ENCODE measurements around the gene MPL.
"Not testable (repeated sequence)": the region's sequence is repeated elsewhere in the genome, so short reads cannot be mapped to it uniquely, and the experiment has no call there.

MPL gene

DNA sequence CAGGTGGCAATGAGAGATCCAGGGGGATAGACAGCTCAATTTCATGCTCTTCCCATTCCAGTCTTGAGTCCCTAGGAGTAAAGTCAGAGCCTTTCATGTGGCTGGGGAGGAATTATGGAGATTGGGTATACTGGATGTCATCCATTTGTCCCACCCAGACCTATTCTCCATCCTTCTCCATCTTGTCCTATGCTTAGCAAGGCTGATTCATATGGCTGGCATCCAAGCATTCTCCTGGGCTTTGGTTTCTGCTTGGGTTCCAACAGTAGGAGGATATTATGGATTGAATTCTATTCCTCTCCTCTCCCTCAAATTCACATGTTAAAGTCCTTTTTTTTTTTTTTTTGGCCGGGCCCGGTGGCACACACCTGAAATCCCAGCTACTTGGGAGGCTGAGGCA, 17.3 kb downstream of the MPL start:
- no peak for DNase-seq (ENCODE audit: low read depth)

DNA sequence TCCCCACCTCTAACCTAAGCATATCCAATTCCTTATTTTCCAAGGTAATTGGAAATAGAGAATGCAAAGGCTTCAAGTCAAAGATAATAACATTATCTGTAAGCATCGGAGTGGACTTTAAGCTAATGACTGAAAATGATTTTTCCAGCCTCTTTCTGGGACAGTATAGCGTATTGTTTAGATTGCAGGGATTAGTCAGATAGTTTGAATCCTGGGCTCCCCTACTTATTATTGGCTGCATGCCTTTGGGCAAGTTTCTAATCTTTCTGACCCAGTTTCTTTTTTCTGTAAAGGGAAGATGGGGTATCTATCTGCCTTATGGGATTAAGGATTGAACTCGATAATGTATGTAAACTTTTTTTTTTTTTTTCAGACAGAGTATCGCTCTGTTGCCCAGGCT, 19.6 kb downstream of the MPL start:
- no peak for DNase-seq (ENCODE audit: low read depth)

DNA sequence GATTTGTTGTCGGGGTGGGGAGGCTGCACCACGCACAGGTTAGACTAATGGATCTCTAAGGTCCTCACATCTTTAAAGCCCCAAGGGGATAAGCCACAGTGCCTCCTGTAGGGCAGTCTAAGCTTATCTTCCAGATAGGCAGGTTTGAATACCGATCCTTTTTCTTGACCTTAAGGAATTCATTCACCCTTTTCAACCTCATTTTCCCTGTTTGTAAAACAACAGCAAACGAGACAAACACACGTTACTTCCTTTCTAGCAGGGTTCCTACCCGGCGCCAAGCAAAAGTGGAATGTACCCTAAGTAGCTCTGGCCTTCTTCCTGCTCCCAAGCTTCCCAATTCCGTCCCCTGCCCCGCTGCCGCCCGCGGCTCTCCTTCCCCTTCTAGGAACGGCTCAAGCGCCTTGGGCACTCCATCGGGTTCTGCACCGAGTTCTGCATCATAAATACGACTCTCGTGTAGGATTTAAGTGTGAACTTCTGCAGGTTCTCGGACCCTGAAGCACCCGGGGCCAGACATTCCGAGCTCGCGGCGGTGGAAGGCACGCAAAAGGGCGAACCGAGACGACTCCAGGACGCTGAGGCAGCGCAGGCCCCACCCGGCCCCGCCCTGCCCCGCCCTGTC, 20.6 kb downstream of the MPL start:
- DNase-seq (ENCODE audit: low read depth), result no peak

DNA sequence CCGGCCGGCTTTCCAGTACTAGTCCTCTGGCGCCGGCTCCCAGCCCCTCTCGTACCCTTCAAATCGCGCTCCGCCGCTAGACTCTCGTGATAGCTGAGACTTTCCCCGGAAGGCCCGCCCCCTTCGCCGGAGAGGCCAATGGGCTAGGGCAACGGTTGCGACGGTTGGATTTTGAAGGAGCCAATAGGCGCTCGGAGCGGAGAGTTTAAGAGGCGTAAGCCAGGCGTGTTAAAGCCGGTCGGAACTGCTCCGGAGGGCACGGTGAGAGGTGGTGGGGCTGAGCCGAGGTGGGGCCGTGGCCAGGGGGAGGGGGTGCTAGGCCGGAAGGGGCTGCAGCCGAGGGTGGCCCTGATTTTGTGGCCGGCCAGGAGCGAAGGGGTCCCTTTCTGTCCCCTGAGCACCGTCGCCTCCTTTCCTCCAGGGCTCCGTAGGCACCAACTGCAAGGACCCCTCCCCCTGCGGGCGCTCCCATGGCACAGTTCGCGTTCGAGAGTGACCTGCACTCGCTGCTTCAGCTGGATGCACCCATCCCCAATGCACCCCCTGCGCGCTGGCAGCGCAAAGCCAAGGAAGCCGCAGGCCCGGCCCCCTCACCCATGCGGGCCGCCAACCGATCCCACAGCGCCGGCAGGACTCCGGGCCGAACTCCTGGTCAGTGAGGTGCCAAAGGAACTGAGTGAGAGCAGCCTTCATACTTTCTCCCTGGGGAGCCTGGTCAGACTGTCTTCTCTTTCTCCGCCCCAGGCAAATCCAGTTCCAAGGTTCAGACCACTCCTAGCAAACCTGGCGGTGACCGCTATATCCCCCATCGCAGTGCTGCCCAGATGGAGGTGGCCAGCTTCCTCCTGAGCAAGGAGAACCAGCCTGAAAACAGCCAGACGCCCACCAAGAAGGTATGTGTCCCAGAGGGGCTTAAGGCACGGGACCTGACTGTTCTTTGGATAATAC, 21.4 kb downstream of the MPL start, which contains the start of gene CDC20:
Gene CDC20, plus strand, starts transcription at position 236 of the 948 bp plus-strand sequence. Its CDS starts 235 bp downstream, at position 471.
- peak; percentile 99 for DNase-seq (ENCODE audit: low read depth)

DNA sequence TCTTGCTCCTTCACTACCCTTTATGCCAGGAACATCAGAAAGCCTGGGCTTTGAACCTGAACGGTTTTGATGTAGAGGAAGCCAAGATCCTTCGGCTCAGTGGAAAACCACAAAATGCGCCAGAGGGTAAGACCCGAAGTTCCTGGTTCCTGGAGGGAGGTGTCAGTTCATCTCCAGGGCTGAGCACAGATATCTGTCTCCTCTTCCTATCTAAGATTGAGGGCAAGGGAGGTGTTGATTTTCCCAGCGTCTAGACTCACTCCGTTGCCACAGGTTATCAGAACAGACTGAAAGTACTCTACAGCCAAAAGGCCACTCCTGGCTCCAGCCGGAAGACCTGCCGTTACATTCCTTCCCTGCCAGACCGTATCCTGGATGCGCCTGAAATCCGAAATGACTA, 22.1 kb downstream of the MPL start:
- no peak for DNase-seq (ENCODE audit: low read depth)

DNA sequence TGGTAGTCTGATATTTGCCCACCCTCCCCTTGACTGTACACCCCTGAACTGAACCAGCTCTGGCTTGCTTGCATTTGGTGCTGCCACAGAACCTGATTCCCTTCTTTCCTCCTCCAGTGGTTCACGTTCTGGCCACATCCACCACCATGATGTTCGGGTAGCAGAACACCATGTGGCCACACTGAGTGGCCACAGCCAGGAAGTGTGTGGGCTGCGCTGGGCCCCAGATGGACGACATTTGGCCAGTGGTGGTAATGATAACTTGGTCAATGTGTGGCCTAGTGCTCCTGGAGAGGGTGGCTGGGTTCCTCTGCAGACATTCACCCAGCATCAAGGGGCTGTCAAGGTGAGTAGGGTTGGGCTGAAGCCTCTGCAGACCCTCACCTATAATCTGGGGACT, 23.0 kb downstream of the MPL start:
- no peak for DNase-seq (ENCODE audit: low read depth)

DNA sequence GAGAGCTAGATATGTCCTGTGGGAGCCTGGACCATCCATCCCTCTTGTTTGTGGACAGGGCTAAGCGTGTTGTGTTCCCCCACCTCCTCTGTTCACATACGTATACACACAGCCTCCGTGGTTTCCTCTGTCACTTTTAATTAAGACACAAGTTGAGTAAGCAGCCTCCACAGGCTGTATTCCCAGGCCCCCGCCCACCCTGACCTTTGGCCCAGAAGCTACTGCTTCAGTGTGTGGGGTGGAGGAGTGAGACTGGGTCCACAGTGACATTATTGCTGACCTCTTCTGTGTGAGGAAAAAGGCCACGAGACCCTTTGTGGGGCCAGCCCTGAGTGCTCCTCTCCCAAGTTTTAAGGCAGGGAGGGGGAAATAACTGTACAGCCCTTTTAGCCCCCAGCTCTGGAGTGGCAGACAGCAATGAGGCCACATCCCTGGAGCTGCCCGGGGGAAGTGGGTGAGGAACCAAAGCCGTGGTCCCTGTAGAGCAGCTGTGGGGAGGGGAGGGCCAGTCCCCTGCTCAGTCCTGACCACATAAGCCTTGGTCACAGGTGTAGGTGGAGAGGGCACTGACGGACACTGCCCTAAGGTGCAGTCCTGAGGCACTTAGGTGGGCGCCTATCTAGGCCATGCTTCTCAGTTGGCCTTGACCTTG, 25.8 kb downstream of the MPL start:
- DNase-seq (ENCODE audit: low read depth), result no peak

DNA sequence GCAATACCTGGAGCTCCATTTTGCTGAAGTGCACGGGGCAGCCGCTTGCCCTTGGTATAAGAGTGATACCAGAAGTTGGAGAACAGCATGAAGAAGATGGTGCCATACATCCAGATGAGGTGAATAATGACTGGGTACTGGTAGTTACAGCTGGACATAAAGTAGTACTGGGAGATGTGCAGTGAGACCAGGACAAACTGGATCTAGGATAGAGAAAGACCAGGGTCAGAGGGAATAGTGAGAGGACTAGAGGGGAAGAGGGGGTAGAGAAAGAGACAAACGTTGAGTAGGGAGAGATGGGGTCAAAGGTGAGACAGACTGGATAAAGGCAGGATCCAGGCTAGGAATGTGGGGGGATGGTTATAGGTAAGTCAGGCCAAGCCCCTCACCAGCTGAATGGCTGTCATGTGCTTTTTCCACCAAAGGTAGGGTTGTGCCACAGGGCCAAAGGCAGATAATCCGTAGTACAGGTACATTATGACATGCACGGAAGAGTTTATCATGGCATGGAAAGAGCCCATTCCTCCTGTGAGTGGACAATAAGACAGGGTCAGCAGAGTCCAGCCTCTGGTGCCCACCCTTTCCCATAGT, 26.4 kb downstream of the MPL start:
- no peak for DNase-seq (ENCODE audit: low read depth)

DNA sequence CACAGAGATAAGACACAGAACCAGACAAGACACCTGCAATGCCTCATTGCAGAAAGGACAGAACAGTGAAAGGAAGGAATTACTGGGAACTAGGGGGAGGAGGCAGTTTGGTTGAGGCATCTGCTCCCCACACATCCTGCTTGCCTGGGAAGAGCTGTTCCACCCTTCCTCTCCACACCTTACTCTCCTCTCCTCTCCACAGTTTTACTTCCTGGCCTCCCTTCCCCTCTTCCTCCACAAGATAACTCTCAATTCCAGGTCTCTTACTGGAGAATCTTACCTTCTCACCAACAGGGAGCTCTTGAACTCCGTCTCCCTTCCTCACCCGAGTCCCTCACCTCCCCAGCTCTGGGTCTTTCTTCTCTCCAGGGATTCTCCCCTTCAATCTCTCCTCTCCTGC, 28.1 kb downstream of the MPL start:
- DNase-seq (ENCODE audit: low read depth), result no peak

DNA sequence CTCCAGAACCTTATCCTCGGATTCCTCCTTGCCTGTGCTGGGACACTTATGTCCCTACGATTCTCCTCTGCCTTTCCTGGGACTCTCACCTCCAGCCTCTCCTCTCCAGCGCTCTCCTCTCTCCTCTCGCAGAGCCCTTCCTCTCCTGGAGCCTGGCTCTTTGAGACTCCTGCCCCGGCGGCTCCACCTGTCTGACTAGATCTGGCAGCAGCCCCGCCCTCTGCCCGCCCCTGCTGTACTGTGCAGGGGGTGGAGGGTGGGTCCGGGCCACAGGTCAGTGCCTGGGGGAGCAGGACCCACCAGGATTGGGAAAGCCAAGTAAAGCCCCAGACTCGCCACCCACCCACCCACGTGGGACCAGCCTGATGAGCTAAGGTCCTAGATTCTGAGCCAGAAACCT, 28.6 kb downstream of the MPL start:
- peak; percentile 13 for DNase-seq (ENCODE audit: low read depth)

DNA sequence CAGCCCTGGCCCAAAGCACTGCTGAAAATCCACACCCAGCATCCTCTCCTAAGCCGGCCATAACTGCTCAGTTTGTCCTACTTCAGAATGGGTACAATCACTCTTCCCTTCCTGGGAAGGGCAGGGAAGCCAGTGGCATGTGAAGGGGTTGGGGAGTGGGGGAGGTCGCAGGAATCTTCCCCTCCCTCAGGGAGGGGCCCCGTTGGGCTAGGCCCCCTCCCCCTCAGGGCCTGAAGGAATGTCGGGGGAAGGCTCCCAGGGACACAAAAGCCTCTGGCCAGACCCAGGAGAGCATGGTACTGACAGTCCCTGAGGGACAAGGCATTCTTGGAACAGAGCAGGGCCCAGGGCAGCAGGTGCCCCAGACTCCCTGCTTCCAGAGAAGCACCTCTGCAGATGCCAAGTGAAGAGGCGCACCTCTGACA, 29.0 kb downstream of the MPL start:
- DNase-seq (ENCODE audit: low read depth), result no peak

DNA sequence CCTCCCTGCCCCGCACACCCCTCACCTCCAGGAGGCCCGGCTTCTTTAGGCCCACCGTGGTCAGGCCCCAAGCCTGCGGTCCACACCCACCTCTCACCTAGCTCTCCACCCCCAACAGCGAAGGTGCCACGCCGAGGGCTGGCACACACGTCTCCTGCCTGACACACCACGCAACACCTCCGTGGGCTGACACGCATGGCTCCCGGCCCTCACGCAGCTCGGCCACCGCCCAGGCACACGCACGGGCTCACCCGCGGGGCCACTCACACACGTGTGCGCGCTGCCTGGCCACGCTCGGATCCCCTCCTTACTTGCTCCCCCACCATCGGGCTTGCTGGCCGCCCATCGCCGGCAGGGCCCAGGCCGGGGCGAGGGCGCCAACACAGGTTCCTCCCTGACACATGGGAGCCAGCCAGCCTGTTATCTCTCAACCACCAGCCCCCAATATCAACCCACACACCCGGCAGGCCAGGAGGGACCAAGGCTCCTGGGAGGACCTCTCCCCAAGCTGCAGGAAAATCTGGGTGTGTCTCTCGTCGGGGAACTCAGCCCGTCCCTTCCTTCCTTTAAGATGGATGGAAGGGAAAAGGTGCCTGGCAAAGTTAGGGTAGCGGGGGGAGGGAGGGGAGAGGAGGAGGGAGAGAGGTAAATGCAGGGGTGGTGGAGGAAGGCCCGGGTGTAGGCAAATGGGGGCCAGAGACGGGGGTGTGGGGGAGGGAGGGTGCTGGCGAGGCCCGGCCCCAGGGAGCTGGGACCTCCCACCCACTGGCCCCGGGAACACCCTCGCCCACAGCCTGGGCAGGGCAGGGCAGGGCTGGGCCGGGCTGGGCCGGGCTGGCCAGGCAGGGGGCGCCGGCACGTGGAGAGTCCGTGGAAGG, 29.6 kb downstream of the MPL start:
- DNase-seq (ENCODE audit: low read depth), result peak; percentile 21

DNA sequence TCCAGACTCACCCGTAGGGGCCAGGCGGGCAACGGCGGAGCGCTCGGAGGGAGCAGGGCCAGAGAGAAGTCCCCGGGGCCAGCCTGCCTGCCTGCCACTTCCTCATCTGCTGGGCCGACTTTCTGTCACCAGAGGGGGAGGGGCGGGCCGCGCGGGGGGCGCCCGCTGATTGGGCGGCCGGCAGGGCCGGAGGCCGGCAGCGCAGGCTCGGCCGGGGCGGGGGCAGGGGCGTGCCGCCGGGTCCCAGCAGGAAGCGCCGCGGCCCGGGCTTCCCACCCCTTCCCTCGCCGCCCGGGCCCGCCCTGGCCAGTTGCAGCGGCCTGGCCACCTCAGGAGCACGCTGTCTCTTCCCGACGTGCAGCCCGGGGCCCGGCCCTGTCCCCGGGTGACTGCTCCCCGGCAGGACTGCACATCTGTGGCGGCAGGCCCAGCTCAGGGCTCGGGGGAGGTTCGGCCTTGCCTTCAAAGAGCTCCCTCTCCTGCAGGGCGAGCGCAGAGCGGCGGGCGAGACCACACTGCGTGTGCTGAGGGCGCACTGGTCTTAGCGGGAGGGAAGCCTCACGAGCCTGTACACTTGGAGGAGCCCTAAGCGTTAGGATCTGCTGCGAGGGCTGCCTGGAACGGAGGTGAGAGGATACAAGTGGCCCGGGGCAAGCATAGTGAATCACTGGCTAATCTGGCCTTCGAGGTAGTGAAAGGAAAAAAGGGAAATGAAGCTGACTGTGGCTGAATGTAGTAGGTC, 30.5 kb downstream of the MPL start, which contains the start of gene ELOVL1:
Gene ELOVL1, minus strand, starts transcription at position 108 of the 742 bp plus-strand sequence. CDS start 2,402 bp downstream, outside the sequence.
- DNase-seq (ENCODE audit: low read depth), result peak; percentile 92

DNA sequence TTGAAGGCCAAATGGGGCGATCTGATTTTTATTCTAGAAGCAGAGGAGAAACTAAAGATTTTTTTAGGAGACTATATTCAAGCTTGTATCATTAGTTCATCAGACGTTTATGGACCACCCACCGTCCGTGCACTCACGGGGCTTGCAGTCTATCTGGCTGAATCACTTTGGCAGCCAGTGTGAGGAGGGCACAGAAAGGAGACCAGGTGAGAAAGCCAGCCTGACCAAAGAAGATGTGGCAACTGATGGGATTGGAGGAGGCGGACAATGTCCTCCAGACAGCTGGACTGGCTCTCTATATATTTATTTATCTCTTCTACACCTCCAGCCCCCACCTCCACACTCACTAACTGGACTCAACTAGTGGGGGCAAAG, 31.0 kb downstream of the MPL start:
- no peak for DNase-seq (ENCODE audit: low read depth)

DNA sequence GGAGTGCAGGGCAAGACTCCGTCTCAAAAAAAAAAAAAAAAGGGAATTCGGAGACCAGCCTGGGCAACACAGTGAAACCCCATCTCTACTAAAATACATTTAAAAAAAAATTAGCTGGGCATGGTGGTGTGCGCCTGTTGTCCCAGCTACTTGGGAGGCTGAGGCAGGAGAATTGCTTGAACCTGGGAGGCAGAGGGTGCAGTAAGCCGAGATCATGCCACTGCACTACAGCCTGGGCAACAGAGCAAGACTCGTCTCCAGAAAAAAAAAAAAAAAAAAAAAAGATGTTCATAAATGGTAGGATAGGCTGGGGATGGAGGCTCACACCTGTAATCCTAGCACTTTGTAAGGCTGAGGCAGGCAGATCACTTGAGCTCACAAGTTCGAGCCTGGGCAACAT, 32.2 kb downstream of the MPL start:
- DNase-seq (ENCODE audit: low read depth), result not testable (repeated sequence)

DNA sequence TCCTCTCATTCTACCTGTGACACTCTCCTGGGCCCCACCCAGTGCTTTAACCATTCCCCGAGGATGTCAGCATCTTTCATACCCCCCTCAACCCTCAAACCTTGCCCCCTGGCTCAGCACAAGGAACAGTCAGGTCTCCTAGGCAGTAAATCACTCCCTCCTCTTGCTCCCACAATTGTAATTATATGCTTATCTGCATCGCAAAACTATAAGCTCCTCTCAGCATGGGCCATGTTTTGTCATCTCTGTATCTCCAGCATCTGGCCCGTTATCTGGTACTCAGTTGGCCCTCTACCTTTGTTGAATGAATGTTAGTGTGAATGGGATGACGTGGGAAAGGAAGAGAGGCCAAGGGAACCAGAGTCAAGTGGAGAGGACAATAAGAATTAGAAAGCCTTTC, 32.9 kb downstream of the MPL start:
- no peak for DNase-seq (ENCODE audit: low read depth)

DNA sequence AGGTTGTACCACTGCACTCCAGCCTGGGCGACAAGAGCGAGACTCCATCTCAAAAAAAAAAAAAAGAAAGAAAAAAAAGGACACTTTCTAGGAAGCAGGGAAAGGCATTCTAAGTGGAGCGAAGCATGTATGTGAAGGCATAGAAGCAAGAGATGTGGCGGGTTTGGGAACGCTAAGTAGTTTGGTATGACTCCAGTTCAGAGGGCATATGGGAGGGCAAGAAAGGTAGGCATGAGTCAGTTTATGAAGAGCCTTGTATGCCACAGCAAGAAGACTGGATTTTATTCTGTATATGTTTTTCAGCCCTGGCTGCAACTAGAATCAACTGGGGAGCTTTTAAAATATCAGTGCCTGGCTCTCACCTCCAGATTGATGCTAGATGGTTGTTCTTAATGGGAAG, 34.6 kb downstream of the MPL start:
- no peak for DNase-seq (ENCODE audit: low read depth)

DNA sequence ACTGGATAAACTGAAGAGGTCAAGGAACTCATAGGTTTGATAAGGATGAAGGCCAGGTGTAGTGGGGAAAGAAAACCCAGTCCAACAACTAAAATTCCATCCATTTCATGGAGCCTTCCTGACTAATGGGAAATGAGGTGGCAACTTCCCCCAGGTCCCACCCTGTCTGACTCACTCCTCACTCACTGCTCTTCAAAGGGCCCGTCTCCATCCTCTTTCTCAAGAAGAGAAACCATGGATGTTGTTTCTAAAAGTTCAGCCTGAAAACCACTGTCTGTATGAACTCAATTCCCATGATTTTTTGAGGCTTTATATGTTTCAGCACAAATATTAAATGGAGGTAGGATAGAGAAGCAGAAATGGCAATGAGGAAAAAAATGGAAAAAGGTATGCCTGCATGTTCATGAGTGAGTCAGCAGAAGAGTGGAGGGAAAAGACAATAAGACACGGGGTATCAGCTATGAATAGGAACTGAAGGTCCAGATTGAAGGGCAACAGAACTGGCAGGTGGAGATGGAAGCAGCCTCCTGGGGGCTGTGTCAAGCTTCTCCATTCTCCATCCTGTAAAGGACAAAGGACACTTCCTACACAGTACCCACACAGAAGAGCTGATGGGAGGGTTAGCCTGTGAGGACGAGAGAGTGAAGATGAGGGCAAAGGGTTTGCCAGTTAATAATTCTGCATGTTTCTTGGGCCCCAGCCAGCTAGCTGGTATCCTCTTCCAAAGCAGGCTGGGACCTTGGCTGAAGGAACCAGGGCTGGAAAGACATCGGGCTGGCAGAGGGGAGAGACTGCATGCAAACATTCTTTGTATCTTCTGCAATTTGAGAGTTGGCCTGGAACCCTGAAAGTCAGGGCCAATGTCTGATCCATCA, 35.7 kb downstream of the MPL start:
- DNase-seq (ENCODE audit: low read depth), result no peak

DNA sequence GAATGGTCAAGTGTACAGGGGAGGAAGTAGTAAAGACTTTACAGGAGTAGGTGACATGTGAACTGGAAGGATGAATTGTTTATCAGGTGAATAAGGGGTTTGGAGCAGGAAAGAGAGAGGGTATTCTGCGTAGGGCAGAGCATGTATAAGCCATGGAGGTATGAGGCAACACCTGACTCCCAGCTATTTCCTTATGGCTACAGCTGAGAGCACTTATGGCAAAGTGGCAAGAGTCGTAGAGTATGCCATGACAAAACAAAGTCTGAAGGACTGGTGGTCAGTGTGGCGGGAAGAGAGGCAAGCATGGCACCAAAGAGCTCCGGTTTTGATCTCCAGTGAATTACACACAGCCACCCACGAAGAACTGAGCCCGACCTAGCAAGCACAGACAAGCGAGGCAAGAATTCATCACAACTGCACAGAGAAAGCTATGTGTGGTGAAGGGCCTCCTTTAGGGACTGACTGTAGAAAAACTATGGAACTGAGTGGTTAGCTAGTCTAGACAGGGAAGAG, 39.2 kb downstream of the MPL start:
- DNase-seq (ENCODE audit: low read depth), result no peak
